Gastroesophageal sphincter (tissue), 3 donors: ENCODE data around the gene OR5AU1.

ENCODE experiments used
- EP300 ChIP-seq: sonication (generic); formaldehyde crosslinking; IDR thresholded peaks from one replicate; pipeline ENCODE4 v1.6.1; 2017; ENCODE audit warnings: antibody characterized with exemption, mild to moderate bottlenecking
- POLR2A ChIP-seq, 2 donors: fragments of 450-650 bp; IDR thresholded peaks; one replicate each; pipeline ENCODE4 v1.6.1; 2017; ENCODE audit warnings: antibody characterized with exemption in 2 of 2, mild to moderate bottlenecking in 2 of 2, moderate library complexity in 1 of 2
- POLR2AphosphoS5 ChIP-seq: sonication (generic); formaldehyde crosslinking; IDR thresholded peaks from one replicate; pipeline ENCODE4 v1.6.1; 2017; ENCODE audit warnings: antibody characterized with exemption
- TF ChIP-seq, protein P1 (sequence below), 4 experiments: fragments of 200-600 bp in 2 of 4; fragments of 450-650 bp in 2 of 4; sonication (generic) in 1 of 4; IDR thresholded peaks; one replicate each; pipeline ENCODE4 v1.5.1; 2017 to 2019; ENCODE audit warnings: antibody characterized with exemption in 4 of 4, mild to moderate bottlenecking in 2 of 4, moderate library complexity in 2 of 4

DNA sequence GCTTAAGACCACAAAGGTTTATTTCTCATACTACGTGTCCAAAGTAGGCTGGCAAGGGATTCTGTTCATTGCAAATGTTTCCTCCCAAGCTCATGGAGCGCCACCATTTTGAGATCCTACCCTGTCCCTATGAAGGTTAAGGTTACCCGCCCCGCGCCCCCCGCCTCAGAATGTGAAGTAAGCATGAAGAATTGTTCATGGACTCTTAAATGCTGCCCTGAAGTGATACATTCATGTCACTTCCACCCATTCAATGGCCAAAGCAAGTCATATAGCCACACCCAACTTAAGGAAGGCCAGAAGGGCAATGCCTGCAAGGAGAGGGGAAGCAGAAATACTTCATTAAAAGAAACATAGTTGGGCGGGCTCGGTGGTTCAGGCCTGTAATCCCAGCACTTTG, 50.8 kb downstream of the OR5AU1 start:
- TF ChIP-seq POLR2A (IDR thresholded peaks at IDR 0.05) (no peak), POLR2AphosphoS5 (no peak), EP300 (no peak)
- TF ChIP-seq, protein P1, sequence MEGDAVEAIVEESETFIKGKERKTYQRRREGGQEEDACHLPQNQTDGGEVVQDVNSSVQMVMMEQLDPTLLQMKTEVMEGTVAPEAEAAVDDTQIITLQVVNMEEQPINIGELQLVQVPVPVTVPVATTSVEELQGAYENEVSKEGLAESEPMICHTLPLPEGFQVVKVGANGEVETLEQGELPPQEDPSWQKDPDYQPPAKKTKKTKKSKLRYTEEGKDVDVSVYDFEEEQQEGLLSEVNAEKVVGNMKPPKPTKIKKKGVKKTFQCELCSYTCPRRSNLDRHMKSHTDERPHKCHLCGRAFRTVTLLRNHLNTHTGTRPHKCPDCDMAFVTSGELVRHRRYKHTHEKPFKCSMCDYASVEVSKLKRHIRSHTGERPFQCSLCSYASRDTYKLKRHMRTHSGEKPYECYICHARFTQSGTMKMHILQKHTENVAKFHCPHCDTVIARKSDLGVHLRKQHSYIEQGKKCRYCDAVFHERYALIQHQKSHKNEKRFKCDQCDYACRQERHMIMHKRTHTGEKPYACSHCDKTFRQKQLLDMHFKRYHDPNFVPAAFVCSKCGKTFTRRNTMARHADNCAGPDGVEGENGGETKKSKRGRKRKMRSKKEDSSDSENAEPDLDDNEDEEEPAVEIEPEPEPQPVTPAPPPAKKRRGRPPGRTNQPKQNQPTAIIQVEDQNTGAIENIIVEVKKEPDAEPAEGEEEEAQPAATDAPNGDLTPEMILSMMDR (IDR thresholded peaks at IDR 0.05), result no peak
